Left forelimb (tissue), 1 donor: Measurements from ENCODE around the gene BTBD19.
"Not testable (repeated sequence)": the region's sequence is repeated elsewhere in the genome, so short reads cannot be mapped to it uniquely, and the experiment has no call there.

Source experiments
- DNase-seq: peaks from one replicate; pipeline ENCODE4 v3.0.0-alpha.2; 2018; ENCODE audit warnings: low spot score

BTBD19 gene

DNA sequence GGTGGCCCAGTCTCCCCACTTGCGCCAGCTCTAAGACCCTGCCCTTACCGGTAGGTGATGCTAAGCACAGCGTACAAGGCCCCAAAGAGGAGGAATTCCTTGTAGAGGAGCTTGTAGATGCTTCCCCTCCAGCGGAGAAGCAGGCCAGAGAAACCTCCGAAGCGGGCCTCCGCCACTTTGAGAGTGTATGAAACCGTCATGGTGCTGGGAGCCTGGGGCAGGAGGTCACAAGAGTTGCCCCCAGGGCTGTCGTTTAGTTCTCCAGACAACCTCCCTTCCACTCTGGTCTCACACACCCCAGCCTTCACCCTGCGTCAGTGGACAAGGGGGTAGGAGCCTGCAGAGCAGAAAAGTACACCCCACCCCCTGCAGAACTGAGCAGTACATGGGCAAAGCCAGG is 20.8 kb upstream of the BTBD19 start:
- DNase-seq = no peak

GRCh38 chr1:44788120-44788860 is 20.0 kb upstream of the BTBD19 start, which contains the start of gene BEST4:
Gene BEST4 (minus strand): TSS chr1:44788170. CDS start chr1:44787705, 465 bp downstream.
- DNase-seq = no peak

GRCh38 chr1:44790968-44791801 is 17.1 kb upstream of the BTBD19 start:
- no peak for DNase-seq

DNA sequence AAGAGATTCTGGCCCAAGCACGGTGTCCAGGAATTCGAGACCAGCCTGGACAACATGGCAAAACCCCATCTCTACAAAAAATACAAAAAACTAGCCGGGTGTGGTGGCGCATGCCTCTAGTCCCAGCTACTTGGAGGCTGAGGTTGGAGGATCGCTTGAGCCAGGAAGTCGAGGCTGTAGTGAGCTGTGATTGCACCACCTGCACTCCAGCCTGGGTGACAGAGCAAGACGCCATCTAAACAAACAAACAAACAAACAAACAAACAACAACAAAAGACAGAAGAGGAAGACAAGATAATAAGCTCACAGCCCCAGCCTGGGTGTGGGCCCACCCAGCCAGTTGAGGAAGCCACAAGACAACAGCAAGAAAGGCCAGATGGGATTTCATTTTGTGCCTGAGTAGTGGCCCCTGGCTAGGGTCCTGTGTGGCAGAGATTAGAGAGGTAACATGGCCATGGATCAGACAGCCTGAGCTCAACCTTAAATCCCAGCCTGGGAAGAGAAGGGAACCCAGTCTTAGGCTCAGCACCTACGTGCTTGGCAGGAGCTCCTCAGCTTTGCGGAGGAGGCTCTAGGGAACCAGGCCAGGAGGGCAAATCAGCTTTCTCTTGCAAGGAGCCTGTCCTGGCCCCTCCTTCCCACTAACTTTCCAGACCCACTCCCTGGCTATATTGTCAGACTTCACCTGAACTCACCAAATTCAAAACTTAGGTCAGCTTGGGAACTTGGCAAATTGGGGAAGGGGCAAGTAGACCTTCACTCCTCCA is 15.4 kb upstream of the BTBD19 start:
- DNase-seq = no peak

DNA sequence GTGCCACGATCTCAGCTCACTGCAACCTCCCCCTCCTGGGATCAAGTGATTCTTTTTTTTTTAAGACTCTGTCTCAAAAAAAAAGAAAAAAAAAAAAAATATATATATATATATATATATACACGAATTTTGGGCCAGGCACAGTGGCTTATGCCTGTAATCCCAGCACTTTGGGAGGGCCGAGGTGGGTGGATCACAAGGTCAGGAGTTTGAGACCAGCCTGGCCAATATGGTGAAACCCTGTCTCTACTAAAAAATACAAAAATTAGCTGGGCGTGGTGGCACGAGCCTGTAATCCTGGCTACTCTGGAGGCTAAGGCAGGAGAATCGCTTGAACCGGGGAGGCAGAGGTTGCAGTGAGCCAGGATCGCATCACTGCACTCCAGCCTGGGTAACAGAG is 10.4 kb upstream of the BTBD19 start:
- not testable (repeated sequence) for DNase-seq

DNA sequence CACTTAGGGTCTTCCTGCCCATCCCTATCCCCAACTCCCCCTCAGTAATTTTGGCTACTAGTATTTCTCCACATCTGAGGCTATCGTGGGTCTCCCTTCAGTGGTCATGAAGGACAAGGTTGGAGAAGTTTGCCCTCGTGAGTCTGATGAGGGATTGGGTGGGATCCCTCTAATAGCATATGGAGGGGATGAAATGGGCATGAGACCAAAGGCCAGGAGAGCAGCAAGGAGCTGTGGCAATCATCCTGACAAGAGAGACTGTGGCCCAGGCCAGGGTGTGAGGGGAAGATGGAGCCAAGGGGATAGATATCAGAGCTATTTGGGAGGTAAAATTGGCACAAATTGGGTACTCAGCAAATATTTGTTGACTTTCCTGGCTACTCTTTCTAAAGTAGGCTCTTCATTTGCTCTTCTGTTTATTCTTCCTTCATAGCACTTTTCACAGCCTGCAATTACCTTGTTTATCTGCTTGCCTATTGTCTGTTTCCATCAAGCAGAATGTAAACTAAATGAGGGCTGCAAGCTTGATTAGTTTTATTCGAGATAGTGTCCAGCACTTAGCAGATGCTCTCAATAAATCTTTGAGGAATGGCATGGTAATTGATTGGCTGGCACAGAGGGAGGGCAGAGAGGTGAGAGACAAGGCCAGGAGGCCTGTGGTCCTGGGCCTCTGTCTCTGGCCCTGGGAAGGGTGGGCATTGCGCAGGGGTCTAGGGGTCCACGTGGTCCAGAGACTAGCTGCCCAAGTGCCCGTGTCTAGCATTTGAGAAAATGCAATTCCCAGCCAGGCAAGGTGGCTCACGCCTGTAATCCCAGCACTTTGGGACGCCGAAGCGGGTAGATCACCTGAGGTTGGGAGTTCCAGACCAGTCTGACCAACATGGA is 9.6 kb upstream of the BTBD19 start:
- DNase-seq = no peak

DNA sequence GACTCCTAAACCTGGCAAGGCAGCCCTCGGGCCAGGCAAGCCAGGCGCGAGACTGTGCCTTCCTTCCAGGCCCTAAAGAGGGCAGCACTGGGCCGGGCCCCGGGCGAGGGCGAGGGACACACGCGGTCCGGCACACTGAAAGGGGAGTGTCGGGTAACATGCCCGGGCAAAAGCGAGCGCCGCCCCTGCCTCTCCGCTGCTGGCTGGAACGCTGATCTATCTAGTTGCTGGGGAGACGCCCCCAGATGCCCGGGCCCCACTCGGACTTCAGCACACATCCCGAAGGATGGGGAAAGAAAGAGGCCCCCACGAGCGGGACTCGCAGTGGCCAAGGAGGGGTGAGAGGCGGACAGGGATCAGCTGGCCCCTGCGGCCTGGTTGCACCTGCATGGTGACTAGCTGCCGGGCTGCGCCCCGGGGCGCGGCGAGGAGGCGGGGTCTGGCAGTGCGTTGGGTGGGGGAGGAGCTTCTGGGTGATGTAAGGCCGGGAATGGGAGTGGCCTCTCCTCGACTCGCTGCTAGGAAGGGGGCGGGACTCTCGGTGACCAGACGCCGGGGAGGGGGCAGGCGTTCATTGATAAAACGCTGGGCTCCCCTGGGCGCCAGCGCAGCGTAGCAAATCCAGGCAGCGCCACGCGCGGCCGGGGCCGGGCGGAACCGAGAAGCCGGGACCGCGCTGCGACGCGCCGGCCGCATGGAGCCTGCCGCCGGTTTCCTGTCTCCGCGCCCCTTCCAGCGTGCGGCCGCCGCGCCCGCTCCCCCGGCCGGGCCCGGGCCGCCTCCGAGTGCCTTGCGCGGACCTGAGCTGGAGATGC is 8.3 kb upstream of the BTBD19 start, which contains the start of gene PLK3:
Gene PLK3 (plus strand): TSS at position 608 of the 815 bp plus-strand sequence. CDS start 87 bp downstream, at position 695.
- peak; percentile 99 for DNase-seq

- no peak for DNase-seq
These were observed 6.6 kb upstream of the BTBD19 start for GRCh38 chr1:44801491-44802305.

GRCh38 chr1:44802306-44803061 is 5.8 kb upstream of the BTBD19 start:
- no peak for DNase-seq

- DNase-seq = no peak
These were observed 5.3 kb upstream of the BTBD19 start for GRCh38 chr1:44803062-44803311.

DNA sequence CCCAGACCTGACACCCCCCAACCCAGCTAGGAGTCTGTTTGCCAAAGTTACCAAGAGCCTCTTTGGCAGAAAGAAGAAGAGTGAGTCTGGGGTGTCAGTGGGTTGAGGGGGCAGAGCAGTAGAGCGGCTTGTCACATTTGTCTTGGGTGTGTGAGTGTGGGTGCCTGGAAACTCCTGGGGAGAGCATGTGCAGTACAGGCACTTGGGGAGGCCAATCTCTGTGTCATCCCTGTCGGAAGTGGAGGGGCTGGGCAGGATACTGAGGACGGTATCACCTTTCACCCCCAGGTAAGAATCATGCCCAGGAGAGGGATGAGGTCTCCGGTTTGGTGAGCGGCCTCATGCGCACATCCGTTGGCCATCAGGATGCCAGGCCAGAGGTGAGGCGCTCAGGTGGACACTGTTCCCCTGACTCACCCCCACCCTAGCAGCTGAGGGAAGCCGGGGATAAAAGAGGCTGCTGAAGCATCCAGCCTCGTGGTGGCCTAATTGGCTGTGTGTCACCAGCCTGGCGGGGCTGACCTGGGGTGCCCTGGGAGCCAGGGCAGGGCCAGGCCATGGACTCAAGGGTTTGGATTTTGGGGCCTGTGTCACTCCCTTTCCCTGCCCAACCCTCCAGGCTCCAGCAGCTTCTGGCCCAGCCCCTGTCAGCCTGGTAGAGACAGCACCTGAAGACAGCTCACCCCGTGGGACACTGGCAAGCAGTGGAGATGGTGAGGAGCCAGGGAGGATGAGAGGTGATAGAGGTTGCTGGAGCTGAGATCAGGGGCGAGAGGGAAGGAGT is 4.8 kb upstream of the BTBD19 start:
- no peak for DNase-seq

DNA sequence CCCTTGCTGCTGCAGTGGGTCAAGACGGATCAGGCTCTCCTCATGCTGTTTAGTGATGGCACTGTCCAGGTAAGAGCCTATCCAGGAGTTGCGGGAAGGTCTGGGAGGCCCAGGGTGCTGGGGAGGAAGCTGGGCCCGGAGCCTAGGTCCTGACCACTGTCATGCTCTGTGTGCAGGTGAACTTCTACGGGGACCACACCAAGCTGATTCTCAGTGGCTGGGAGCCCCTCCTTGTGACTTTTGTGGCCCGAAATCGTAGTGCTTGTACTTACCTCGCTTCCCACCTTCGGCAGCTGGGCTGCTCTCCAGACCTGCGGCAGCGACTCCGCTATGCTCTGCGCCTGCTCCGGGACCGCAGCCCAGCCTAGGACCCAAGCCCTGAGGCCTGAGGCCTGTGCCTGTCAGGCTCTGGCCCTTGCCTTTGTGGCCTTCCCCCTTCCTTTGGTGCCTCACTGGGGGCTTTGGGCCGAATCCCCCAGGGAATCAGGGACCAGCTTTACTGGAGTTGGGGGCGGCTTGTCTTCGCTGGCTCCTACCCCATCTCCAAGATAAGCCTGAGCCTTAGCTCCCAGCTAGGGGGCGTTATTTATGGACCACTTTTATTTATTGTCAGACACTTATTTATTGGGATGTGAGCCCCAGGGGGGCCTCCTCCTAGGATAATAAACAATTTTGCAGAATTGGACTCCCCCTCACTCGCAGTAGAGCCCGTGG is 2.9 kb upstream of the BTBD19 start:
- DNase-seq = no peak

DNA sequence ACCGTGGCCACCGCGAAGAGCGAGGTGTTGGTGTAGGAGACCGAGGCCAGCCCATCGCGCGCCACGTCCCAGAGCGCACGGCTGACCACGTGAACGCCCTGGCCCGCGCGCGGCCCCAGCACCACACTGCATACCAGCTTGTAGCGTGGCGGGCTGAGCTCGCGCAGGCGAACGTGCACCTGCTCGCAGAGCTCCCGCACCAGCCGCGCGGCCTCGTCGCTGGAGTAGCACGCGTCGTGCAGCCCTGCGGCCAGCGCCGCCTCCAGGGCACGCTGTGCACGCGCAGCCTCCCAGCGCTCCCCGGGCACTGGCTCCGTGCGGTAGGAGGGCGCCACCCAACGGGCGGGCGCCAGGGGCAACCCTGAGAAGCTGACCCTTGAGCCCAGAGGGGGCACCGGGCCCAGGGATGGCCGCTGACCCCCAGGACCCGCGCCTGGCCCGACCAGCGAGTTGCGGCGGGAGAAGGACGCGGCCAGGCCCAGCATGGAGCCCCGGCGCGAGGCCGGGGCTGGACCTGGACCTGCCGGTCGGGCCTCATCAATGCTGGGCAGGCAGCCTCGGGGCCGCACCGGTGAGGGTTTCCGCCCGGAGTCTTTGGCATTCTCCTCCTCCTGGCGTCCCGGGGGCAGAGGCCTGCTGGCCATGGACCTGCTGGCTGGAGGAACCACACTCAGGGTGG is 2.2 kb upstream of the BTBD19 start:
- DNase-seq = peak; percentile 63

DNA sequence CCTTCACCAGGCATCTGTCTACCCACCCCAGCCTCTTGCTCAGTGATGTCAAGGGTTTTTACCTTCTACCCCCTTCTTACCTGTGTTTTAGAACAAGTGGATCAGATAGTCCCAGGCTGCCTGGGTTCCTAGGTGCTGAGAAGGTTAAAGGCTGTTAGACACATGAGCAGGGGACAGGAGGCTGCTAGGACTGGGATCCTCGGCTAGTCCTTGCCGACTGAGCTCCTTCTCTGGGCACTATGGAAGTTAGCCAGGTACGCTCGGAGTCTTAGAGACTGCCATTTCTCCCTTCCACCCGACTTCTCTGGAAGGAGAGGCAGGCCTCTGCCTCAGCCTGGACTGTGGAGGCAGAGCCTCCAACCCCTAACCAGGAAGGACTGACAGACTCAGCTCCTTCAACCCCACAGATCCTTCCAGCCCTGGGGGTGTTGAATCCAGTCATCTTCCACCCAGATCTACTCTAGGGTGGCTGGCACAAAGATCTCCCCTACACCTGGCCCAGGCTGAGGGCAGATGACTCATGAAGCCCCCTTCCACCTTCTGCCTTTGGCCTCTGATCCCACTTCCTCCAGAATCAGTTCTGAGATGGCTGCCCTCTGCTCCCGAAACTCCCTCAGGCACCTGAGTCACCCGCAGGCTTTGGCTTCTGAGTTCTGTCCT is 1.5 kb upstream of the BTBD19 start, which contains the start of gene DYNLT4:
Gene DYNLT4 (minus strand): TSS at position 648 of the 660 bp plus-strand sequence. CDS start 683 bp downstream, outside the sequence.
- DNase-seq = peak; percentile 68

- DNase-seq = peak; percentile 93
These were observed 810 bp upstream of the BTBD19 start for GRCh38 chr1:44807364-44808062.
